HEK293 (cell line): ENCODE results near the gene SART1.

Source experiments
- CTCF ChIA-PET: fragments of 350-600 bp; formaldehyde crosslinking; extraction: SDS; loops from one replicate; lab custom pipeline; 2021; ENCODE audit warnings: antibody characterized with exemption; lab: Yijun Ruan, JAX
- POLR2A ChIA-PET: fragments of 300-600 bp; formaldehyde crosslinking; extraction: SDS; loops from one replicate; lab custom pipeline; 2020; ENCODE audit warnings: antibody characterized with exemption, inconsistent platforms; lab: Yijun Ruan, JAX
- H3K27ac ChIP-seq: fragments of 200-500 bp; sonication (Bioruptor generic); 2 replicates; pipeline ENCODE4 v1.5.1; 2014; ENCODE audit warnings: low read depth, low read length, control low read depth, inconsistent platforms; ENCODE audit errors: extremely low read depth
- H3K36me3 ChIP-seq, 2 experiments: fragments of 200-500 bp in 1 of 2; sonication (Bioruptor generic) in 1 of 2; 1 replicate in 1 of 2; 2 replicates in 1 of 2; pipeline ENCODE4 v1.5.1; 2014 to 2017; ENCODE audit warnings: inconsistent platforms in 2 of 2, low read length in 2 of 2; ENCODE audit not compliant: control insufficient read depth in 2 of 2, insufficient read depth in 1 of 2
- H3K4me1 ChIP-seq: fragments of 200-500 bp; sonication (Bioruptor generic); 2 replicates; pipeline ENCODE4 v1.5.1; 2014; ENCODE audit warnings: mild to moderate bottlenecking, low read length, inconsistent platforms; ENCODE audit not compliant: control insufficient read depth, insufficient read depth
- H3K4me3 ChIP-seq: 2 replicates; pipeline ENCODE4 v1.5.1; 2011; ENCODE audit warnings: low read depth, mild to moderate bottlenecking, control low read depth, low read length, moderate library complexity
- H3K9me3 ChIP-seq: fragments of 200-500 bp; sonication (Bioruptor generic); 2 replicates; pipeline ENCODE4 v1.5.1; 2014; ENCODE audit warnings: low read depth, low read length, inconsistent platforms; ENCODE audit not compliant: control insufficient read depth, insufficient read depth
- AEBP2 ChIP-seq: fragments of 450-650 bp; formaldehyde crosslinking; IDR thresholded peaks from 2 replicates; pipeline ENCODE4 v1.5.1; 2016; ENCODE audit warnings: missing biosample characterization, missing genetic modification characterization, borderline replicate concordance
- EGR2 ChIP-seq: fragments of 450-650 bp; formaldehyde crosslinking; IDR thresholded peaks from 2 replicates; pipeline ENCODE4 v1.5.1; 2016; ENCODE audit warnings: low read depth, missing biosample characterization, missing genetic modification characterization
- GLIS1 ChIP-seq: fragments of 450-650 bp; formaldehyde crosslinking; IDR thresholded peaks from 2 replicates; pipeline ENCODE4 v1.5.1; 2016; ENCODE audit warnings: missing biosample characterization, missing genetic modification characterization
- KLF7 ChIP-seq: fragments of 450-650 bp; formaldehyde crosslinking; IDR thresholded peaks from 2 replicates; pipeline ENCODE4 v1.5.1; 2016; ENCODE audit warnings: missing biosample characterization, missing genetic modification characterization, borderline replicate concordance
- KLF8 ChIP-seq: fragments of 450-650 bp; formaldehyde crosslinking; IDR thresholded peaks from 2 replicates; pipeline ENCODE4 v1.5.1; 2016; ENCODE audit warnings: missing biosample characterization, missing genetic modification characterization
- KLF9 ChIP-seq: fragments of 450-650 bp; formaldehyde crosslinking; IDR thresholded peaks from 2 replicates; pipeline ENCODE4 v1.5.1; 2016; ENCODE audit warnings: missing biosample characterization, missing genetic modification characterization, low read depth
- MZF1 ChIP-seq: fragments of 450-650 bp; formaldehyde crosslinking; IDR thresholded peaks from 2 replicates; pipeline ENCODE4 v1.5.1; 2017; ENCODE audit warnings: missing biosample characterization, missing genetic modification characterization, borderline replicate concordance
- OVOL3 ChIP-seq: fragments of 450-650 bp; formaldehyde crosslinking; IDR thresholded peaks from 2 replicates; pipeline ENCODE4 v1.5.1; 2016; ENCODE audit warnings: missing biosample characterization, missing genetic modification characterization
- PRDM1 ChIP-seq: fragments of 450-650 bp; formaldehyde crosslinking; IDR thresholded peaks from 2 replicates; pipeline ENCODE4; 2016; ENCODE audit warnings: missing biosample characterization, missing genetic modification characterization
- PRDM10 ChIP-seq: fragments of 450-650 bp; formaldehyde crosslinking; IDR thresholded peaks from 2 replicates; pipeline ENCODE4 v1.5.1; 2016; ENCODE audit warnings: missing biosample characterization, missing genetic modification characterization
- SALL2 ChIP-seq: fragments of 450-650 bp; formaldehyde crosslinking; IDR thresholded peaks from 2 replicates; pipeline ENCODE4 v1.5.0; 2017; ENCODE audit warnings: missing biosample characterization, mild to moderate bottlenecking, missing genetic modification characterization, borderline replicate concordance
- SCRT2 ChIP-seq: fragments of 450-650 bp; formaldehyde crosslinking; IDR thresholded peaks from 2 replicates; pipeline ENCODE4 v1.5.1; 2016; ENCODE audit warnings: missing biosample characterization, missing genetic modification characterization
- ZBTB11 ChIP-seq: fragments of 450-650 bp; formaldehyde crosslinking; conservative IDR thresholded peaks from 2 replicates; pipeline ENCODE4 v1.5.1; 2016; ENCODE audit warnings: low read depth, missing biosample characterization, missing genetic modification characterization
- ZFP69B ChIP-seq: fragments of 450-650 bp; formaldehyde crosslinking; IDR thresholded peaks from 2 replicates; pipeline ENCODE4 v1.5.1; 2016; ENCODE audit warnings: missing biosample characterization, missing genetic modification characterization
- ZNF112 ChIP-seq: fragments of 450-650 bp; formaldehyde crosslinking; IDR thresholded peaks from 2 replicates; pipeline ENCODE4 v1.5.0; 2017; ENCODE audit warnings: missing biosample characterization, missing genetic modification characterization
- ZNF350 ChIP-seq: fragments of 450-650 bp; formaldehyde crosslinking; IDR thresholded peaks from 2 replicates; pipeline ENCODE4 v1.5.0; 2017; ENCODE audit warnings: missing biosample characterization, mild to moderate bottlenecking, missing genetic modification characterization
- ZNF366 ChIP-seq: fragments of 450-650 bp; formaldehyde crosslinking; conservative IDR thresholded peaks from 2 replicates; pipeline ENCODE4 v1.5.1; 2016; ENCODE audit warnings: missing biosample characterization, missing genetic modification characterization
- ZNF37A ChIP-seq: fragments of 450-650 bp; IDR thresholded peaks from 2 replicates; pipeline ENCODE4 v1.5.1; 2018; ENCODE audit warnings: missing biosample characterization, missing genetic modification characterization
- ZNF501 ChIP-seq: fragments of 450-650 bp; formaldehyde crosslinking; IDR thresholded peaks from 2 replicates; pipeline ENCODE4 v1.5.1; 2016; ENCODE audit warnings: missing biosample characterization, missing genetic modification characterization
- ZNF514 ChIP-seq: fragments of 450-650 bp; formaldehyde crosslinking; IDR thresholded peaks from 2 replicates; pipeline ENCODE4 v1.5.1; 2016; ENCODE audit warnings: missing biosample characterization, missing genetic modification characterization
- ZNF521 ChIP-seq: fragments of 450-650 bp; formaldehyde crosslinking; IDR thresholded peaks from 2 replicates; pipeline ENCODE4 v1.5.1; 2017; ENCODE audit warnings: missing biosample characterization, mild to moderate bottlenecking, missing genetic modification characterization
- ZNF701 ChIP-seq: fragments of 450-650 bp; formaldehyde crosslinking; IDR thresholded peaks from 2 replicates; pipeline ENCODE4 v1.5.1; 2016; ENCODE audit warnings: missing biosample characterization, missing genetic modification characterization
- ZNF776 ChIP-seq: fragments of 450-650 bp; formaldehyde crosslinking; IDR thresholded peaks from 2 replicates; pipeline ENCODE4 v1.5.0; 2017; ENCODE audit warnings: missing biosample characterization, missing genetic modification characterization, borderline replicate concordance
- ZNF837 ChIP-seq: fragments of 450-650 bp; formaldehyde crosslinking; IDR thresholded peaks from 2 replicates; pipeline ENCODE4 v1.5.1; 2016; ENCODE audit warnings: missing biosample characterization, missing genetic modification characterization

The SART1 gene

GRCh38 chr11:65992056-65992455 is 30.5 kb downstream of the SART1 start (continued):
- TF ChIP-seq ZFP69B (tag by site-specific recombination) (no peak), ZNF514 (tag by site-specific recombination) (no peak), ZNF701 (tag by site-specific recombination) (no peak), ZNF837 (tag by site-specific recombination) (no peak), ZNF112 (tag by site-specific recombination) (no peak), ZBTB11 (tag by site-specific recombination) (no peak)
- TF ChIP-seq, all 188 proteins: peak for 0

GRCh38 chr11:65997286-65997685 is 35.8 kb downstream of the SART1 start:
- POLR2A ChIA-PET = interaction anchor here (0.6 to 0.7 kb wide), 3 partner anchors 38 to 862 kb away, joined by 3 read pairs; partner anchors contain the start of gene FIBP
- H3K36me3 ChIP-seq = peaks cover 13 to 44% of the 10 kb centered on the region in 2 experiments
- no peaks in the 10 kb centered on the region for H3K4me1 ChIP-seq
- no peaks in the 10 kb centered on the region for H3K9me3 ChIP-seq
- CTCF ChIA-PET = interaction anchor here (0.6 to 1.3 kb wide), 3 partner anchors 25 to 107 kb away, joined by 3 to 5 read pairs (median 3); no protein-coding TSS in a partner anchor
- H3K27ac ChIP-seq = no peak overlapping the region
- TF ChIP-seq SALL2 (tag by site-specific recombination) (no peak), ZNF37A (no peak)
- TF ChIP-seq, all 188 proteins: peak for 0
- no peak overlapping the region for H3K4me3 ChIP-seq

GRCh38 chr11:66001942-66002647 is 40.6 kb downstream of the SART1 start, which contains the start of the genes BANF1 and EIF1AD:
Gene BANF1 (plus strand): TSS chr11:66002503. CDS start chr11:66003251, 748 bp downstream.
Gene EIF1AD (minus strand): TSS chr11:66002157. CDS start chr11:66000389, 1,768 bp downstream.
- ChIA-PET POLR2A (interaction anchor here (0.8 to 1.6 kb wide), 11 partner anchors 9 to 387 kb away, joined by 3 to 7 read pairs (median 4); partner anchors contain the start of genes CFL1, CST6, FIBP and PCNX3), CTCF (interaction anchor here (0.9 to 1.4 kb wide), 3 partner anchors 14 to 43 kb away, joined by 3 to 6 read pairs (median 3); no protein-coding TSS in a partner anchor)
- H3K27ac ChIP-seq = peak within 1 kb of the TSS; percentile 58
- peaks cover 8 to 65% of the 10 kb centered on the region in 2 experiments for H3K36me3 ChIP-seq
- peak within 1 kb of the TSS; percentile 98 for H3K4me3 ChIP-seq
- no peaks in the 10 kb centered on the region for H3K9me3 ChIP-seq
- H3K4me1 ChIP-seq = no peaks in the 10 kb centered on the region
- TF ChIP-seq KLF8 (tag by site-specific recombination) (peak; percentile 99), EGR2 (tag by site-specific recombination) (0 out of 2 replicates have a peak, but pooled peaks have one; percentile 36), ZNF366 (tag by site-specific recombination) (peak; percentile 38; the same call in 1 of the 2 replicates), OVOL3 (peak; percentile 45; the same call in 1 of the 2 replicates), KLF9 (tag by site-specific recombination) (peak; percentile 87; the same call in 1 of the 2 replicates), ZNF501 (tag by site-specific recombination) (peak; percentile 99), SCRT2 (tag by site-specific recombination) (peak; percentile 38; the same call in 1 of the 2 replicates), MZF1 (peak; percentile 71; the same call in 1 of the 2 replicates), ZNF776 (tag by site-specific recombination) (no peak), AEBP2 (tag by site-specific recombination) (peak; percentile 42; the same call in 1 of the 2 replicates), GLIS1 (tag by site-specific recombination) (peak; percentile 70), KLF7 (peak; percentile 98), PRDM1 (tag by site-specific recombination) (peak; percentile 73), PRDM10 (tag by site-specific recombination) (peak; percentile 61; the same call in 1 of the 2 replicates), ZNF521 (tag by site-specific recombination) (no peak), ZNF350 (tag by site-specific recombination) (no peak; the same call in 1 of the 2 replicates)
